Activated naive CD4-positive, alpha-beta T cell (primary cell): ENCODE results near the gene TFDP1.
"Not testable (repeated sequence)": the region's sequence is repeated elsewhere in the genome, so short reads cannot be mapped to it uniquely, and the experiment has no call there.

Experiments used
- DNase-seq, 4 experiments: peaks; one replicate each; lab custom pipeline; 2025; lab: John Stamatoyannopoulos, UW

The TFDP1 gene

DNA sequence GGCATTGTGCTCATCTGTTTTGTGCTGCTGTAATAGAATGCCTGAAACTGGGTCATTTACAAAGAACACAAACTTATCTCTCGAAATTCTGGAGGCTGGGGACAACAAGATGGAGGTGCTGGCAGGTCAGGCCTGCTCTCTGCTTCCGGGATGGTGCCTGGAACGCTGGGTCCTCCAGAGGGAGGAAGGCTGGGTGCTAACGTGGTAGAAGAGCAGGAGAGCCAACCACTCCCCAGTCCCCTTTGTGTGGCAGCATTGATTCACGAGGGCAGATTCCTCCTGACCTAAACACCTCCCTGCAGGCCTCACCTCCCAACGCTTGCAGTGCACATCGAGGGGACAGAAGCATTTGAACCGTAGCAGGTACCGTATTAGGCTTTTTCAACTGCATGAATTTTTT, 34.1 kb upstream of the TFDP1 start:
- no peak for DNase-seq

DNA sequence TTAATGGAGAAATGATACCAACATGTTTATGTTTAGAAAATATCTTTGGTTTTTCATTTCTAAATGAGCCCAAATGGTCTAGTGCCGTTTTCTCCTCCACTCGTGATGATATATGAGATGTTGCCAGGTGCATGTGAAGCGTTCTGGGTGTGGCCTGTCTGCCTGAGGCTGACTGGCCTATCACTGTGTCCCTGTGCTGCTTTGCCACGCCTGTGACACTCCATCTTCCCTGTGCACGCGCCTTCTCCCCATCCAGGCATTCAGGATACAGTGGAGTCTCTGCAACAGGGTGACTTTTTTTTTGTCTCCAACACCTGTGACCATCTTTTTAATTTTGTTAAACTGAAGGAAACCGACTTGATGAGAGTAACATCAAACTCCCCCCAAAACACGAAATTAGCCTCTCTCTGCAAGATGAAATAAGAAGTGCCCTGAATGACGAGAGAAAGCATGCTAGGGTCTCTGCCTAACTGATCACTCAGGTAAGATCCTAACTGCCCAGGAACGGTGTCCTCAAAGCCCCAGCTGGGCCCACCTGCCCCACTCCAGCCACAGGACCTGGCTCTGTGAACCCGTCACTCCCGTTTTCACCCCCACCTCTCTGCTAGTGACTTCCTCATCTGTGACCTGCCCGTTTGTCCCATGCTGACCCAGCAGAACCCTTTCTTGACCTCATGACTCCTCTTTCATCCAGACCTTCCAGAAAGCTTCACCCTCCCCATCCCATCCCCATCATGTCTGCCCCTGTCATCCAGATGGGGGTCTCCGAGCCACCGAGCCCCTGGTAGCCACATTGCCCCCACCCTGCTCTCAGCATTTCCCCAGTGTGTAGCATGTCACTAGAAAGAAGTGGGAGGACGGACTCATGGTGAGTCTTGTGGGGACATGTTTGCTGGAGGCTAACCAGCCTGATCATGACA, 33.2 kb upstream of the TFDP1 start:
- DNase-seq = no peak

DNA sequence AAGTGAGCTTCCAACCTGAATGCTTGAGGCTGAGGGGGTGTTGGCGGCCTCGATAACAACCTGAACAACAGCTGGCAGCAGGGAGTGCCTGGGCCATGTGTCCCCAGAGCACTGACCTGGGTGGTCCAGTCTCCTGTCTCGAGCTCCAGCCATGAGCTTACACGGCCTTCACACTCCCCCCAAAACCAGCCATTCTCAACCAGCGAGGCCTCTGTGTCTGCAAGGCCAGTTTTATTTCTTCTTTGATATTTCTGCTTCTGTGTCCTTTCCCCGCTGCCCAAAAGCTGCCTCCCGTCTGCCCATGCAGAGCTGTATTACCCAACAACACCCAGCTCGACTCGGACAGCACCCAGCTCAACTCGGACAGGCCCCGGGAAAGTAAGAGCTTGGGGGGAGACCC, 32.5 kb upstream of the TFDP1 start:
- DNase-seq = no peak

DNA sequence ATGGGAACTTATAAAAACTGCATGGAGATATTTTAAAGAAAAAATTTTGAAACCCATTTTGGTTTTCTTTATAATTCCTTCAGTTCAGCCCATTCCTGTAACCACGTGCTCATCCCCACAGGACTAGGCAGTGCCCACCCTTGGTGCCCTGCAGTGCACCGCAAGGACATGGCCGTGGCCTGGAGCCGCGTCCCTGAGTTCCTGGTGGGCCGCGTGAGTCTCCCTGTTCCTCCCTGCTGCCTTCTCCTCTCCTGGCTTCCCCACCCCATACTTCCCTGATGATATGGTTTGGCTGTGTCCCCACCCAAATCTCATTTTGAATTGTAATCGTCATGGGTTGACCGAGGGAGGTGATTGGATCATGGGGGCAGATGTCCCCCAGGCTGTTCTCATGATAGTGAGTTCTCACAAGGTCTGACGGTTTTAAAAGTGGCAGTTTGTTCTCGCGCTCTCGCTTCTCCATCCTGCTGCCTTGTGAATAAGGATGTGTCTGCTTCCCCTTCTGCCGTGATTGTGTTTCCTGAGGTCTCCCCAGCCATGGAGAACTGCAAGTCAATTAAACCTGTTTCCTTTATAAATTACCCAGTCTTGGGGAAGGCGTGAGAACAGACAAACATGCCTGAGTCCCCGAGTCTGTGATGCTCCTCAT, 31.6 kb upstream of the TFDP1 start:
- DNase-seq = no peak

DNA sequence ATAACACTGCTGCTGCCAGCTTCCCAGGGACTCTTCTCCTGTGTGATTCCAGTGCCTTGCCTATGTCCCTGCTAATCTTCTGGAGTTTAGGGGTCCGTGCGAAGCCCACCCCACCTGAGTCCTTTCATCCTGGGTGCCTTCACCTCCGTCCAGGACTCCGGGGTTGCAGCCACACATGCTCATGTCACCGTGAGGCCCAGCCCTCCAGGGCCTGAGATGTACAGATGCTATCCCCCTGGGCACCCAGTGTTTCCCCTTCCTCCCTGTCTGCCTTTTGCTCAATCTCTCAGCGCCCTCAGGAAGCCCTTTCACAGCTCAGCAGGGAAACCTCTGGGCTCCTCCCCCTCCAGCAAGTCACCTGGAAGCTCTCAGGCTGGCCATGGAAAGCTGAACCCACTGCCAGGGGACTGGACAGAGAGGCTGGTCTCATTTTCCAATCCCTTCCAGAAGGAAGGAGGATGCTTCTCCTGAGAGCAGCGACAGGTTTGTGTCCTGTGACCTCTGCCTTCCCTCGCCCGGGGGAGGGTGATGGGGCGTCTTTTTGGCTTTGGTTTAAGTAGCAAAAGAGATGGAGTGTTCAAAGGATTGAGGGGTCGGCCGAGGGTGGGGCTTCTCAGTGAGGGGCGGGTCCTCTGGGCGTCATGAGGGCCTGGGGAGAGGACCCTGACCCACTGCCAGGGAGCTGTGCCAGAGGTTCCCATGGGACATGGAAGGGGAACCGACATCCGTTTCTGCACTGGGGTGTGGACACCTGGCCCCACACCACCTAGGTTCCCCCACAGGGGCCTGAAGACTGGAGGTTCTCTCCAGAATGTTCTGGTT, 30.8 kb upstream of the TFDP1 start:
- no peak for DNase-seq

DNA sequence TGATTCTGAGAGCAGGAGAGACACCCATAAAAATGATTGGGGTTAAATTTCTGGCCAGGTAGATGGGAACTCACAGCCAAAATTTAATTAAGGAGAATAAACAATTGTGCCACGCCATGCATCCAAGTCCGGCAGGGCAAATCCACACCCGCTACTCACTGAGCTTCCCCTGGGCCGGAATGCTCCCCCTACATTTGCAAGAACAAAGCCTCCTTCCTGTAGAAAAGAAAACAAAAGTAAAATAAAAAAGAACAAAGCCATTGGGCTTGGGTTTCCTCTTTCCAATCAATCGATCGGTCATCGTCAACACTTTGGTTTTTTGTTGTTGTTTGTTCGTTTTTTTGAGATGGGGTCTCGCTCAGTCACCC, 30.2 kb upstream of the TFDP1 start:
- DNase-seq = no peak

DNA sequence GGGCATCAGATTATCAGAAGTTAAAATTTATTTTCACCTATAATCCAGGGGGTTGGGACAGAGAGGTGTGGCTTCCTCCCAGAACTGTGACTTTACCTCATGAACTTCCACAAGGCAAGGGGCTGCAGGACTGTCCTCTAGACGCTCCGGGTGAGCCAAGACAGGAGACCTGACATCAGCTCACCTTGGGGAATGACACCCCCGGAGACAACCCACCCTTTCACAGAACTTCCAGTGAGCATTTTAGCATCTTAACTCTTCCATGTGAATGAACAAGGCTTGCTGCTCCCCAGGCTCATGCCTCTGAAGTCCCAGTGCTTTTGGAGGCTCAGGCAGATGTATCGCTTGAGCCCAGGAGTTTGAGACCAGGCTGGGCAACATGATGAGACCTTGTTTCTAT, 29.4 kb upstream of the TFDP1 start:
- DNase-seq = no peak

DNA sequence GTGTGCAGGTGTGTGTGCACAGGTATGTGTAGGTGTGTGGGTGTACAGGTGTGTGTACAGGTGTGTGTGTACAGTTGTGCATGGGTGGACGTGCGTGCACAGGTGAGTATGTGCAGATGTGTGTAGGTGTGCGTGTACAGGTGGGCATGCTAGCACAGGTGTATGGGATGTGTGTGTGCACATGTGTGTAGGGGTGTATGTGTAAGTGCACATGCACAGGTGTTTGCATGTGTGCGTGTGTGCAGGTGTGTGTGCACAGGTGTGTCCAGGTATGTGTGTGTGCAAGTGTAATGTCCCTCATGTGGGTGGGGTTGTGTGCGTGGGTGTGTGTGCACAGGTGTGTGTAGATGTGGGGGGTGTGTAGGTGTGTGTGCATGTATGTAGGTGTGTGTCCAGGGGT, 27.5 kb upstream of the TFDP1 start:
- no peak for DNase-seq

DNA sequence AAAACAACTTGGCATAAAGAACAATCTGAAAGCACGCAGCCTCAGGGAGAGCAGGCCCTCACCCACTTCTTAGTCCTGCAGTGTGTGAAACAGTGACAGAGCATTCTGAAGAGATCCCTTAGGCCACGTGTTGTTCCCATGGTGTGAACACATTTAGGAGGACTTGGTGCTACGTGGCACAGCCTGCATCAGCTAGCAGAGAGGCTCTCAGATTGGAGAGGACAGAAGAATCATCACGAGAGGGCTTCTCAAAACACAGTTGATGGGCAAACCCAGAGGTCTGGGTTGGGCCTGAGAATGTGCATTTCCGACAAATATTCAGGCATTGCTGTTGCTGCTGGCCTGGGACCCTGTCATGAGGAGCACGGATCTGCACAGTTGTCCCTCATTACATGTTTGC, 26.1 kb upstream of the TFDP1 start:
- no peak for DNase-seq

DNA sequence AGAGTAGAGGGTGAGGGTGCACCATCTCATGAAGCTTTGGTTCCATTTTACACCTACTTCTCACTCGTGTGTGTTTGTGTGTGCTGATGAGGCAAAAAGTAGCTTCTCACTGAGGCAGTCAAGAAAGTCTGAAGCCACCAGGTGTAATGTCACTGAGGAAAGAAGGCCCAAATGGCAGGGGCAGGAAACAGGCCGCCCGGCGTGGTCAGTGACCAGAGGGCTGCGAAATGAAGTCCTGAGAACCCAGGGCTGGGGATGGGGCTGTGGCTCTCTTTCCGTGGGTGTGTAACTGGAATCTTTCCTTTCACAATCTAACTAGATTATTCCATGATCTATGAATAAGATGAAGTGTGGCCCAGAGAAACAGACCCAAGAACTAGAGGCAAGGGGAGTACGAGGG, 25.5 kb upstream of the TFDP1 start:
- no peak for DNase-seq

DNA sequence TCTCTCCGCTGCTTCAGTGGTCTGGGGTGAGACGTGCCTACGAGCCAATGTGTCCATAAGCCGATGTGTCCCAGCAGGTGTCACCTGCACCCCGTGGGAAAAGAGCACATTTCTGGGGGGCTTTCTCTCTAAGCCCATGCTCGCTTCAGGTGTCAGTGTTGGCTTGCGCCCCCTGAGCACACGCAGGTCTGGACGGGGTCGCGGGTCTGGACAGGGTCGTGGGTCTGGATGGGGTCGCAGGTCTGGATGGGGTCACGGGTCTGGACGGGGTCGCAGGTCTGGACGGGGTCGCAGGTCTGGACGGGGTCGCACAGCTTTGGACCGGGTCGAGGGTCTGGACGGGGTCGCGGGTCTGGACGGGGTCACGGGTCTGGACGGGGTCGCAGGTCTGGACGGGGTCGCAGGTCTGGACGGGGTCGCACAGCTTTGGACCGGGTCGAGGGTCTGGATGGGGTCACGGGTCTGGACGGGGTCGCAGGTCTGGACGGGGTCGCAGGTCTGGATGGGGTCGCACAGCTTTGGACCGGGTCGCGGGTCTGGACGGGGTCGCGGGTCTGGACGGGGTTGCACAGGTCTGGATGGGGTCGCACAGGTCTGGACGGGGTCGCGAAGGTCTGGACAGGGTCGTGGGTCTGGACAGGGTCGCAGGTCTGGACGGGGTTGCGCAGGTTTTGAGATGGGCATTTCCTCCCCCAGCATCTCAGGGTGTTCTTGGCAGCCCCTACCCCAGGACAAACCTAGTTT, 24.5 kb upstream of the TFDP1 start:
- no peak for DNase-seq

DNA sequence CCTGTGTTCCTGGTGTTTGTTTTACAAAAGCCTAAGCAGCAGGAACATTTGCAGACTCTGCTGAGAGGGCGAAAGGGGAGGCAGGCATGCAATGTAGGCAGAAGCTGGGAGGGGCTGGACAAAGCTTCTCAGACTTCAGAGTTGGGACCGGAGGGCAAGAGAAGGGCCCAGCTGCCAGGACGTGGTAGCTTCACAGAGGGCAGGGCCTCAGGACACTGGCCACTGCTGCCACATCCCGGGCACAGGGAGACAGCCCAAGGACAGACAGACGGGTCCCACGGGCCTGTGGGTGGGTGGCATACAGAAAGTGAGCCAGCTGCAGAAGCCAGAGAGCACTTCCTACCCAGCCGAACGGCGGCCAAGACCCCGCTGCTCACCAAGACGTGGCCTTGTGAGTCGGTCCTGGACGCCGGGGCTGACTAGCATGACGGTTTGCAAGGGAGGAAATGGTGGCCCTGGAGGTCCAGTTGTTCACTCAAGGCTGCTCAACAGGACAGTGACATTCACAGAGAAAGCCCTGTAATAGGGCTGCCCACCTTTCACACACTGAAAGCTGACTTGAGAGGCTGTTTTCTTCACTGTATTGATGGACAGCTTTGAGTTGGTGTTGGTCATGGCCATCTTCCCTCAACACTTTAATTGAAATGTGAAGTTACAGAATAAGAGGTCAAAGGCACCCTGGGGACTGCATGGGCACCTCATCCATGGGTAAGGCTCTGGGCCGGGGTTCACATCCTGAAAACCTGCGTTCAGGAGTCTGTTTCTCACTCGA, 23.7 kb upstream of the TFDP1 start:
- no peak for DNase-seq

DNA sequence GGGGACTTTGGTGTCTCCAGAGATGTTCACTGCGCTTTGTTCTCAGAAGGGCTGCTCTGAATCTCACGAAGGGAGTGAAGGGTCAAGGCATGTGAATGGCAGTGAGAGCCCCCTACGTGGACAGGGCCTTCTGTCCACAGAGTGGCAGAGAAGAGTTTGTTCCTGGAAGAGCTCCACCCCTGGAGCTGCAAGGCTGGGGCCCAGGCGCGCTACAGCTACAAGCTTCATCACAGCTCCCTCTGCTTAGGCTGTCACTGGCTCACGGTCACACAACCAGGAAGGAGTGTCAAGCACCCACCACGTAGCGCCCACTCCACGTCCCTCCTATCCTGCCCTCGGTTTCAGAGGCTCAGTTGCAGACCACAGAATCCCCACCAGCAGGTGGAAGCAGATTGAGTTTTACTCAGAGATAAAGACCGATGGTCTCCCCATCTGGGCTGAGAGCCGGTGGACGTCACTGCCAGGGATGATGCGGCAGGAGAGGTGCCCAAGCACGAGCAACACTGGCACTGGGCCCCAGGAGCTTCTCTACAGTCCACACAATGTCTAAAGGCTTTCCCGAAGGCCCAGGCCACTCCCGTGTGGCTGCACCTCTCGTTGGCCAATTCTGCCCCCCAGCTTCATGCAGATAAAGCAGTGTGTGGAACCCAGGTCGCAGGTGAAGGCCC, 23.0 kb upstream of the TFDP1 start:
- DNase-seq = no peak

DNA sequence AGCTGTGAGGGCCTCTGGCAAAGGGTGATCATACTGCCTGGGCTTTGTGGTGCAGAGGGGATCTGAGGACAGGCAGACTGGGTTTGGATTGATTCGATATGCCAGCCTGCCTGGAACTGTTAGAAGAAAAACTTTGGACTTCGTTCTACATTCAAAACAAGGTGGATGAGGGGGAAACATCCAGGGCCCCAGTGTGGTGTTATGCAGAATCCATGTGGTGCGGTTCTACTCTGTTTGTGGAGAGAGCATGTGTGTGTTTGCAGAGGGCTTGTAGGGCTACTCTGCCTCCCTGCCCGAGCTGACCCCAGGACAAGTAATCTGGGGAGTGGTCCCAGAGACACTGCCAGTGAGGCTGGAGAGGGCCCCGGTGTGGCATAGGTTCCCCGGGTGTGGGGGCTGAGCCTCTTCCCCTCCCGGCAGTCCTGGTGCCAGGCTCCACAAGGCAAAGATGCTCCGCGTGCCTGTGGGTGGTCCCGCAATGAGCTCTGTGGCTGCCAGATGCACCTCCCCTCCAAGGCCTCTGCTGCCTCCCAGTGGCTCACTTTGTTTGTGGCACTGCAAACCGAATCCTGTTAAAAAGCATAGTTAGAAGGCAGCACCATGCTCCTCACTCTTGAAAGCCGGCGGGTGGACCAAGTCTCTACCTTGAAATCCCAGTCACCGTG, 22.3 kb upstream of the TFDP1 start:
- DNase-seq = peak in 1 of 4 experiments; percentile 32

DNA sequence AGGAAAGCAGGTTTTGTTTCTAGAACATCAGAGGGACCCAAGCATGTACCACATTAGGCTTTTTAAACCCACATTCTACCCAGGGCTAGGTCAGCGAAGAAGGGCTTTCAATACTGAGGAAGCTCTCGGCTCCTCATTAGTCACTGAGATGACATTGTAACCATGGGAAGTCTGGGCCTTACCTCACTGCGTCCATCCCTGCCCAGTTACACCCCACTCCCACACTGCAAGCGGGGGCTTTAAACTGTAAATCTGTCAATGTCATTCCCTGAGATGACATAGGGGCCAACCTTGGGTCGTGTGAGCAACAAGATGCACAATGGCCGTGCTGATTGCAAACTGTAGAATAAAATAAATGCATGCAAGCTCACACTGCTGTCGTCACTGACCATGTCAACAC, 21.7 kb upstream of the TFDP1 start:
- DNase-seq = no peak

DNA sequence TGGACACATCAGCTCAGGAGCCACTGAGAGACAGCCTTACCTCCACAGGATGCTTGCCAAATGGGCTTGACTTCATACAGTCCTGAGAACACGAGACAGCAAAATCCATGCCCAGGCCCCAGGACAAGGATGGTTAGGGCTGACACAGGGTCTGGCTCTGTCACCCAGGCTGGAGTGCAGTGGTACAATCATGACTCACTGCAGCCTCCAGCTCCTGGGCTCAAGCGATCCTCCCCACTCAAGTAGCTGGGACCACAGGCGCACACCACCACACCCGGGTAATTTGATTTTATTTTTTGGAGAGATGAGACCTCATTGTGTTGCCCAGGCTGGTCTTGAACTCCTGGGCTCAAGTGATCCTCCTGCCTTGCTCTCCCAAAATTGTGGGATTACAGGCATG, 21.0 kb upstream of the TFDP1 start:
- DNase-seq = not testable (repeated sequence)

DNA sequence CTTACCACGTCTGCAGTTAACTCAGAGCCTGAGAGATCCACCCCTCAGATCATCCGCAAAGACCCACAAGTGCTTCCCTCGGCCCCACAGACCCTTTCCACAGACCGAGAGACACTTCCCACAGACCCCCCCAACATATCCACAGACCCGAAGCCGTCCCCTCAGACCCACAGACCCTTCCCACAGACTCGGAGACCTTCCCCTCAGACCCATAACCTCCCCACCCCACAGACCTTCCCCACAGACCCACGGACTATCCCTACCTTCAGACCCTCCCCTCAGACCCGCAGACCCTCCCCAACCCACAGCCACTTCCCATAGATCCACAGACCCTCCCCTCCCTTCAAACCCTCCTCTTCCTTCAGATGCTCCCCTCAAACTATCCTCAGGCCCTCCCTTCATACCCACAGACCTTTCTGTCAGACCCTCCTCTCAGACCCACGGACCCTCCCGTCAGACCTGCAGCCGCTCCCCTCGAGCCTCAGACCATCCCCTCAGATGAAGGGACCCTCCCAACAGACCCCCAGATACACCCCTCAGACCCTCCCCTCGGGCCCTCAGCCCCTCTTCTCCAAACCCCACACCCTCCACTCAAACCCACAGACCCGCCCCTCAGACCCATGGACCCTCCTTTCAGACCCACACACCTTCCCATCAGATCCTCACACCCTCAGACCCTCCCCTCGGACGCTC, 20.1 kb upstream of the TFDP1 start:
- DNase-seq = no peak

DNA sequence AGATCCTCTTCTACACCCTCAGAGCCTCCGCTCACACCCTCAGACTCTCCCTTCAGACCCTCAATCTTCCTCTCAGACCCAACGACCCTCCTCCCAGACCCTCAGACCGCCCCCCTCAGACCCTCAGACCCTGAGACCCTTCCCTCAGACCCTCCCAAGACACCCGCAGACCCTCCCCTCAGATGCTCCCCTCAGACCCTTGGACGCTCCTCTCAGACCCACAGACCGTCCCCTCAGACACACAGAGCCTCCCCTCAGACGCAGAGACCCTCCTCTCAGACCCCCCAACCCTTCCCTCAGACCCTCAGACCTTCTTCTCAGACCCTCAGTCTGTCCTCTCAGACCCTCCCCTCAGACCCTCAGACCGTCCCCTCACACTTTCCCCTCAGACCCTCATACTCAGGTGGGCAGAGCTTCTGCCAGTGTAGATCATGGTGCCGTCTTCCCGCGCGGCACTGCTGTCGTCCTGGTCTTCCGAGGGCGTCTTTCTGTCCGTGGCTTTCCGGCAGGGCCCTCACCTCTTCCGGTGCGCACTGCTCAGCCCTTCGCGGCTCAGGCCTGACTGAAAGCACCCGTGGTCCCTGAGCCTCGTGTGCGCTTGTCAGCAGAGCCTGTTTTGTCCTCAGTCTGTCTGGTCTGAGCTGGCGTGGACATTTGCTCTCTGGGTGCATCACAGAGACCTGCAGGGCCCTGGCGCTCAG, 18.9 kb upstream of the TFDP1 start:
- DNase-seq = no peak

DNA sequence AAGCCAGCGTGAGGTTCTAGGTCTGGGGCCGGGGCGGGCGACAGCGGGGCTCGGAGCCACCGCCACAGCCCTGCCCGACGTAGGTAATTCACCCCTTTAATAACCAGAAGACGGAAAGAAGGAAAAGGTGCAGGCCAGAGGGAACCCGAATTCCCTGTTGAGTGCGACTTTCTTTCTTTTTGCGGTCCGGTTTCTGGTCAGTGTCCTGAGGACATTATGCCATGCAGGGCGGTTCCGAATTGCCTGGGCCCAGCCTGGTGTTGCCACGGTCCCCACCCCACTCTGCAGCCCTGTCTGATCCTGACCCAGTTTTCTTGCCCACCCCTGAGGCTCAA, 18.4 kb upstream of the TFDP1 start:
- DNase-seq = no peak
